GM18505 (cell line): Measurements from ENCODE around the gene HOXA9.

Experiments used
- ATAC-seq: cut with Tn5 transposase; IDR thresholded peaks from one replicate; pipeline ENCODE4 v1.9.1; 2021; ENCODE audit not compliant: unreplicated experiment
- POLR2A ChIP-seq: IDR thresholded peaks from 4 replicates; pipeline ENCODE4 v1.6.1; 2011; ENCODE audit warnings: borderline replicate concordance; ENCODE audit not compliant: insufficient read depth, insufficient read length; ENCODE audit errors: extremely low read depth

HOXA9 gene

DNA sequence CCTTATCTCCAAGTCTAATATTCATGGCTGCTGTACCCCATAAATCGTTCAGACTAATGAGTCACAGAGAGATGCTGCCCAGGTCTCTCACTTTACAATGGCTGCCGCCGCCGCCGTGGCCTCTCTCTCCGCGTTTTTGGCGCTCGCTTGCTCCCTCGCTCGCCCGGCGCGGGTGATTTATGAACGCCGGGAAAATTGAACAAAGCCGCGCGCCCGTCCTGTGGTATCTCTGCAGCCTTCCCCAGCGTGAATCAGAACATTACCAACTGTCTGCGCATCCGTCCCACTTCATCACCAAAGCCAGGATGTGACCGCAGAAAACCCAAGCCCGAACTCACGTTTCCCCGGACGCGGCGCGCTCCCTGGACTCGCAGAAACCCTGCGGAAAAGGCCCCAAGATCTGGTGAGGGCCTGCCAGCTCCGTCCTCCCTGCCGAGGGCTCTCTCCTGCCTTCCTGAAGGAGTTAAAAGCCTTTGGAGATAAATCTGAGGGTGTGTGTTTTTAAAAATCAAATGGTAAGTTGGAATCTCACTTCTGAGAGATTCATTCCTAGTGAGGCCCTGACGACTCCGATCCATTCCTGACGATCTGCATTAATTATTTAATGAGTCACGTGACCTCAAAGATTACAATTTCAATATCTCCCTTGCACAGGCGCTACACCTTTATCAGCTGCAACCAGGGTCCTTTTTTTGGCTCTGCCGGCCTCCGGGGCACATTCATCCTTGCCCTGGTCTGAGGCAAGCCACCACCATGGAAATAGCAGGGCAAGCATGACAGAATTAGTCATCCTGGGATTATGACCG is 41.0 kb downstream of the HOXA9 start:
- TF ChIP-seq POLR2A = no peak
- ATAC-seq = no peak

DNA sequence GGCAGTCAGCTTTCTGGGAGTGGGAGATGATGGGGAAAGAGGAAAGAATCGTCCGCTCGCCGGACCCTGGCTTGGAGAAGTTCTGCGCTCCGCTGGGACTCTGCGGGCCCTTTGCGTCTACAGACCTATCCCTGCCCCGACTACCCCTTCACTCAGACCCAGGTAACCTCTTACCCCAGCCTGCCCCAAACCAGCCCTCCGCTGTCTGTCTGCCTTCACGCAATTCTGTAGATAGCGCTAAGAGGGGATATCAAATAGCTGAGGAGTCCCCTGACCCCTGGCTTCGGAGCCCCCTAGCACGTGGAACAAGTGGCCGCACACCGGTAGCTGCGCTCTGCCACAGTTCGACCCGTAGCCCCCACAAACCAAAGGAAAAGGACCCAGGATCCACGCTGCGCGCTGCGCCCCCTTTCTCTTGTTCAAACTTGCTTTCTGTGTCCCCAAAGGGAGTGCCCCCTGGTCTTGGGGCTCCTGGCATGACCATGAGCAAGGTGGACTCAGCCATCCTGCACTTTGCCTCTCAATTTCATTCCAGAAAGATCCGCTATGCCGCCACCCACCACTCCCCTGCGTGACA is 41.8 kb downstream of the HOXA9 start:
- no peak for TF ChIP-seq POLR2A
- no peak for ATAC-seq

DNA sequence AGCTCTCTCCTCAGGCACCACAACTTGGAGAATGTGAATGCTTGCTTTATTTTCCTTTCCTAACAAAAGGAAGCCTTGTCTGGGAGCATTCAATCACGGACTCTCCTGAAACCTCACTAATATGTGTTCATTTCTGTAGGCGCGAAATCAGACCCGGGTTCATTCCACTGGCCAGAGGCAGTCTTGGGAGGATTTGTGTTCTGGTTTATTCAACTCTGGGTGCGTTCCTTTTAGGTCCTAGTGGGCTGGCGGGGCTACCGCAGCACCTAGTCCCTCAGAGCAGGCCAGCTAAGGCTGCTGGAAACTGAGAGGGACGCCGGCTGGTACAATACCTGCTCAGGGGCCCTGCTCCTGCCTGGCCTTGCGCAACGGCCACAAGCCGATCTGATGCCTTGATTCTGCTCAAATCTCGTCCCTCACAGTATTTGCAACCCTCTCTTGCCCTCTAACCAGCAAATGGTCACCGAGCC is 42.3 kb downstream of the HOXA9 start:
- no peak for TF ChIP-seq POLR2A
- no peak for ATAC-seq

DNA sequence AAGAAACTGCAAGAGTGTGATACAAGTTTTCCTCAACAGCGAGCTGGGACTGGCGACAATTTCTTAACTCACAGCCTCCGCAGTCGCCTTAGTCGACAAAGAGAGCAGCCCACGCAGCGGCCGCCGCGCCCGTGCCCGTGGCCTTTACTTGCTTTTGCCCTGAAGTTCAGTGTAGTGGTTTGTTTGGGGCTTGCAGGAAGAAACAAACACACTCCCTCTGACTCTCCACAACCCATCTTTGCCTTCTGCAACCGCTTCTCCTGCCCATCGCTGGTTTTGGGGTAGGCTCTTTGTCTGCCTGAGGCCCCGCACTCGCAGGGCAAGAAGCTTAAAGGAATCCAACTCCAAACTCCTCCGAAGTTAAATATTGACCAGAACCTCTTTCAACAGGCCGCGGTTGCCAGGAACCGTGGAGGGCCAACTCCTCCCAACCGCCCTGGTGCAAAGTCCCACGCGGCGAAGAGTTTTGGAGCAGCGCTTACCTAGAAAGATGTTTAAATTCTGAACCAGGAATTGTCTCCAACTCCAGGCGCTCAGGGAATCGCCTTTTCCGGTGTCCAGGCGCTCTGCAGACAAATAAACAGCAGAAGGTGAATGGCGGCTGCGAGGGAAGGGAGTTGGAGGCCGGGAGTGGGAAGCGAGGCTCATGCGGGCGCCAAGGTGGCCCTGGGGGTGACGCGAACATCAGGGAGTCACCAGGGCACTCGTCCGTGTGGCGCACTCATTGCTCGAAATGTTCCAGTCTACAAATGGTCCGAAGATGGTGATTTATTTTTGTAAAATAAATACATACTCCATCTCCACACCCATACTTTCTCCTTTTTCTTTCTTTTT is 43.0 kb downstream of the HOXA9 start:
- ATAC-seq = no peak
- no peak for TF ChIP-seq POLR2A

DNA sequence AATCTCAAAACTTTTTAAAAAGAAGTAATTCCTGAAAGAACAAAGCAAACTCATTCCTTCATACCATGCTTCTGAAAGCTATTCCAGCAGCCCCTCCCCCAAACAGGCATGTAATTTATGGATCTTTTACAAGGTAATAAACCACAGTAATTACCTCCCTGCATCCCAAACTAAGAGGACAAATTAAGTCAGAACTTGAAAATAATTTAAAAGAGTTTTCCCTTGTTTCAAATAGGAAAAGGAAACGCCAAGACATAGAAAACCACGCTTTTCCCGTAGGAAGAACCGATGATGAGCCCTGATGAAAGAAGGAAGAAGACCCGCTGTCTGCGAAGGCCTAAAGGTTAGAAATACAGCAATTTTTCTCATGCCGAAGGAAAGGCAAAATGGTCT is 43.7 kb downstream of the HOXA9 start:
- no peak for TF ChIP-seq POLR2A

DNA sequence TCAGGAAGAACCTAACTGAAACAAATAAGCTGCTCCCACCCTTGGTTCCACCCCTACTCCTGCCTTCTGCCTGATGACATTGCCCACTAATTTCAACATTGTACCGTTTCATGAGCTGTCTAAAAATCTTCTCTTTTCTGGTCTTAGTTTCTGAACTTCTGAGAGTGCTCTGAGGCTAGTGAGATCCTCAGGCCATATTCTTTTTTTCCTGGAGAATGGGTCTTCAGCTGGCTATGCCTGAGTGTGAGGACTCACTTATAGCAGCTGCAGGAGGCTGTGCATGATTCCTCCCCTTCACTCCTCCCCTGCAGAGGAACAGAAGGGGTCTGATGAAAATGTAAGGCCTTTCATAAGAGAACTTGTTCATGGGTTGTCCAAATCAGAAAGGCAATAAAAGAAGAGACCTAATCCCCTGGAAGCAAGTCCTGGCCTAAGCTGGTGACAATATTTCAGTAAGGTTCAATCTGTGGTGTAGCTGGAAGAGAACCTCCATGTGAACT is 45.9 kb downstream of the HOXA9 start:
- TF ChIP-seq POLR2A = no peak
- ATAC-seq = no peak

More for the DNA sequence above, 43.7 kb downstream of the HOXA9 start:
- no peak for ATAC-seq

DNA sequence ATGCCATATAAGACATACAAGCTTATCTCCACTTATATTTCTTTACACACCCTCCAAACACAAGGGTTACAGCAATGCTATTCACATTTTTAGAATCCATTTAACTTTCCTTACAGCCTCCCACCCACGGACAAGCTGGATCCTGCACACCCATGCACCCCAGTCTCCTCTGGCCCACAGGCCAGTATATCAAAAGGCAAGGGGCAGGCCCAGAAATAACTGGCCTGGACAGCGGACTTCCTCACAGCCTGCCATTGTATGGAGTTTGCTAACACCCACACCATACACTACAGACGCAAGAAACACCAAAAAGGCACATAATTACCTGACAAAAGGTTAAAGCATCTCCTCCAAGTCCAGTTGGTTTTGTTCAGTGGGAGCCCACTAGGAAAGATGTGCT is 46.8 kb downstream of the HOXA9 start:
- no peak for ATAC-seq
- TF ChIP-seq POLR2A = no peak

DNA sequence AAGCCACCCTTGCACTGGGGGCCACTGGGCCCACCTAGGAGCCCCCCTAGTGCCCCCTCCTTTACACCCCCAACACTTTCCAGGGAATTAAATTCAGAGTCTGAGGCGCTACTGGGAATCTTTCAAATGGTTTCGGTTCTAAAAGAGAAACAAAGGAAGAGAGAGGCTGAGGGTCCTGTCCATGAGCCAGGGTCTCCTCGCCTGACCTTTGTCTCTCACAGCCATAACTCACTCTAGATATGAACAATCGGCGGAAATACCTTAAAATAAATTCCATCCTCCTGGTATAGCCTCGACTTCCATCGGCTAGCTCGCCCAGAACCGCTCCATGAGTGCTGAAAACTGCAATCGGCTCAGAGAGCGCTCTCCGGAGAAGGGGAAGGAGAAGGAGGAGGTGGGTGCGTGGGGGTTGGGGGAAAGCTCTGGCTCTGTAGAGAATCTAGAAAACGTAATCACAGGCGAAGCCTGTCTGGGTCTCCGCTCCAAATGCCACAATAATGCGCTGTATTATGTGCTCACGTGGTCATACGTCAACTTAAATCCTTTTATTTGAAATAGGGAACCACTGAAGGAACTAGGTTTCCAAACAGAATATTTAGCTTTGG is 47.3 kb downstream of the HOXA9 start:
- TF ChIP-seq POLR2A = no peak
- no peak for ATAC-seq

DNA sequence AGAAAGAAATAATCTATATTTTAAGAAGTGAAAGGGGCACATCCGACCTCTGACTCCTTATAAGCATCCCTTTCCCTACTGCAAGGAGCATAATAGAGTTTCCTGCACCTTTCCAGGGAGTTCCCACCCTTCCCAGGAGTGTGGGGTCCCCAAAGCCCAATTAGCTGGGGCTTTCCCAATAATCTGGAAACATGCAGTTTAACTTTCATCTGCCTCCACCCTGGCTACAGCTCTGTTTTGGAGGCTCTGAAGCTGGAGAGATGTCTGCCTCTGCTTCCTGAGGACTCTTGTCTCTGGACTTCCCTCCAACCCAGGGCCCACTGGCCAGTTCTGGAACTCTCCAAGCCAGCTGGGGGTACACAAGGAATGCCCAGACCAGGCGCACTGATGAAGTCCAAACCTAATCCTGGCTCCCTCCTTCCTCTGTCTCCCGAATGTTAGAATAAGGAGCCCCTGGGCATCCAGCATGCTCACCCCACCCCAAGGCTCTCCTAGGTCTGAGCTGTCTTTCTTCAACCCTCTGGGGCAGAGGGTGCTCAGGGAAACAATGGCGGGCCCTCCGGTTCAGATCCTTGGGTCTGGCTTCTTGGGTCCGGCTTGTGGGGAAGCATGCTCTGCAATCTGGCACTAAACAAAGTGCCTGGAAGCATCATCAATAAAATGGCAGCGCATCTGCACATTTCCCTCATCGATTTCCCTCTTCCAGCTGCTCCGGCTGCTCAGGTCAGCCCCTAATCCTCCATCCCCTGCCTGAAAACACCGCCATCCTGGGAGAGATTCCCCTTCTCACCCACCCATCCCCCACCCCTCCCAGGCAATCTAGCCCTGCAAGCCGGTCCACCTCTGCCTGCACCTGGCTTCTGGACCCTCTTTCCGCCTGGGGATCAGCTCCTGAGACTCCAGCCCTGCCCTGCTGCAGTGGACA is 48.1 kb downstream of the HOXA9 start:
- no peak for ATAC-seq

DNA sequence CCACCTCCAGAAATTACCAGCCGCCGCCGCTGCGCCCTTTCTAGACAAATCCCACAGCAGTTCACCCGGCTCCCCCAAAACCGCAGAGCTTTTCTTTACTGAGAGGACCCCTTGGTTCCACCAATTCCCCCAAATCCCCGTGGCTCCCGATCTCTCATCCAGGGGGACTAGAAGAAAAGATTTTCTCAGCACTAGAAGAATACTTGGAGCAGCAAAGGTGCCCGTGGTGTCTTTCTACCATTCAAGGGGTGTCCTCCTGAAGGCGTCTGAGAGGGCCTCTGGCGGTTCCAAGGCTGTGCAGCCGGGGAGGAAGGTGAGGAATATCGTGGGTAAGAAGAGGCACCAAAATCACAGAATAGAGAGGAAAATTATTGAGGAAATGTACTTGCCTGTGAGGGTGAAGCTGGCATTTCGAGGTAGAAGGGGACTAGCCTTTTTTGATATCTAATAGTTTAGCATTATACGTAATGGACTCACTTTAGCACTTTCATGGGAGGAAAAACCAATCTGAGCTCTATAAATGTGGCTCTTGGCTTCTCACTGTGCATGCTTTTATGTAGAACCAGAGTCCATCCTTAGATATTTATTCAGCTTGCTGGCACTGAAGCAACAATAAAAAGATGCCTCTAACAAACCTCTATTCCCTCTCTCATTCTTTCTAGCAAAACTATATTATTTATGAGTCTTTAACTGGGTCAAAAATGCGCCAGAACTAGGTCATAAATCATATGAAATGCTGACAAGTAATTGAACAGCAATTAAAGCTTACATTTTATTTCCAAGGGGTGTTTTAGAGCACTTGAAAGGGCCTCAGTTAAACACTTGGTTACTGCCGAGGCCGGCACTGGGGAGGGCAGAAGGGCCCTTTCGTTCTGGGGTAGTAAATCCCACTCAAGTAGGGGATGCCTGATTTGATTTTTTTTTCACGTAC is 49.0 kb downstream of the HOXA9 start:
- no peak for ATAC-seq
- TF ChIP-seq POLR2A = no peak

More for the DNA sequence above, 48.1 kb downstream of the HOXA9 start:
- no peak for TF ChIP-seq POLR2A
